Measurements from ENCODE around the gene SEMA5A. TPM values are rescaled to one million over a fixed set of nuclear protein-coding genes. Genes with fewer than 3 reads are reported as not detected.

The SEMA5A gene
- total and polyA plus RNA-seq, 2 of the 8 experiments (the other 6 are each of a cell fraction or from before 2014, with no cell fraction given) = 5.3 to 8.9 TPM

GRCh38 chr5:9042241-9042640 is 503.6 kb downstream of the SEMA5A start:
- H4K91ac ChIP-seq (replicated peaks; ENCODE audit: insufficient read length, low read length) = no peak overlapping the region
- no peak for FAIRE-seq
- no peak overlapping the region for H4K8ac ChIP-seq (ENCODE audit: extremely low read depth, insufficient read depth, low read length)
- H2AK5ac ChIP-seq (ENCODE audit: low read depth, low read length) = no peak overlapping the region
- H3K4me2 ChIP-seq (ENCODE audit: insufficient read depth in 1 of 2, low read depth in 2 of 2, low read length in 2 of 2) = no peak overlapping the region
- DNase-seq (ENCODE audit: low read depth in 1 of 2, low spot score in 2 of 2) = no peak
- H3K23me2 ChIP-seq (ENCODE audit: low read depth, low read length) = no peaks in the 10 kb centered on the region
- H2AFZ ChIP-seq (ENCODE audit: low read length) = no peak overlapping the region
- H3K18ac ChIP-seq (ENCODE audit: extremely low read depth, low read length) = no peak overlapping the region
- TF ChIP-seq HDAC2 (IDR thresholded peaks at IDR 0.05; ENCODE audit: borderline replicate concordance in 1 of 2, low read depth in 2 of 2, low read length in 2 of 2) (no peak), EZH2 (IDR thresholded peaks at IDR 0.05; ENCODE audit: low read depth, low read length, severe bottlenecking) (no peak), CBX8 (IDR thresholded peaks at IDR 0.05; ENCODE audit: borderline replicate concordance, low read depth, low read length) (no peak), RFX5 (IDR thresholded peaks at IDR 0.05; ENCODE audit: borderline replicate concordance, low read depth, low read length) (no peak), TAF7 (optimal IDR thresholded peaks at IDR 0.05; ENCODE audit: borderline replicate concordance, low read depth, low read length) (no peak), SUZ12 (IDR thresholded peaks at IDR 0.05; ENCODE audit: low read length) (no peak), POLR2AphosphoS5 (IDR thresholded peaks at IDR 0.05; ENCODE audit: low read depth, low read length) (no peak), RBBP5 (IDR thresholded peaks at IDR 0.05; ENCODE audit: borderline replicate concordance, low read depth, low read length) (no peak), PHF8 (conservative IDR thresholded peaks at IDR 0.05; ENCODE audit: low read depth, low read length) (no peak), SRF (IDR thresholded peaks at IDR 0.05; ENCODE audit: low read depth, low read length) (no peak)
- H3K4ac ChIP-seq (replicated peaks; ENCODE audit: insufficient read length, low read depth, low read length) = no peak overlapping the region
- no peak overlapping the region for H2BK20ac ChIP-seq (ENCODE audit: low read length)
- no peaks in the 10 kb centered on the region; a peak in 1 of 7 replicates for H3K27me3 ChIP-seq (replicated peaks in 1 of 4; ENCODE audit: control insufficient read depth in 3 of 4, extremely low read depth in 1 of 4, insufficient read depth in 3 of 4, low read length in 3 of 4)
- H3K79me1 ChIP-seq (ENCODE audit: low read depth, low read length) = no peaks in the 10 kb centered on the region
- no peak overlapping the region for H3K27ac ChIP-seq (ENCODE audit: low read depth, low read length)
- no peaks in the 10 kb centered on the region for H3K9me3 ChIP-seq (ENCODE audit: insufficient read depth in 2 of 2, low read depth in 1 of 2, low read length in 1 of 2)
- no peak overlapping the region for H2BK15ac ChIP-seq (ENCODE audit: low read length)
- H2BK12ac ChIP-seq (ENCODE audit: low read depth, low read length) = no peak overlapping the region
- no peak overlapping the region for H3K9ac ChIP-seq (replicated peaks in 1 of 4; ENCODE audit: extremely low read depth in 1 of 4, low read depth in 3 of 4, low read length in 3 of 4)
- H2BK5ac ChIP-seq (ENCODE audit: low read depth, low read length) = no peak overlapping the region
- no peaks in the 10 kb centered on the region for H3K79me2 ChIP-seq (ENCODE audit: control insufficient read depth in 1 of 2, insufficient read depth in 2 of 2, low read length in 2 of 2)
- no peak overlapping the region for H3K23ac ChIP-seq (ENCODE audit: insufficient read length)
- H3K4me3 ChIP-seq (ENCODE audit: extremely low read depth in 1 of 4, insufficient read depth in 2 of 4, low read depth in 3 of 4, low read length in 4 of 4) = no peak overlapping the region
- H3K14ac ChIP-seq (ENCODE audit: insufficient read length) = no peak overlapping the region
- peaks cover 0 to 7% (median 0%) of the 10 kb centered on the region in 4 experiments; a peak in 3 of 7 replicates for H3K4me1 ChIP-seq (replicated peaks in 1 of 4; ENCODE audit: control insufficient read depth in 3 of 4, insufficient read depth in 4 of 4, low read length in 3 of 4)
- no peaks in the 10 kb centered on the region for H4K20me1 ChIP-seq (replicated peaks in 1 of 2; ENCODE audit: control insufficient read depth in 1 of 2, insufficient read depth in 2 of 2, low read length in 2 of 2)
- no peak overlapping the region for H4K5ac ChIP-seq (ENCODE audit: insufficient read length, low read depth, low read length)
- CTCF ChIA-PET (ENCODE audit: partially characterized antibody) = no interaction called here
- H3K36me3 ChIP-seq (ENCODE audit: control insufficient read depth in 2 of 4, insufficient read depth in 4 of 4, low read length in 3 of 4) = no peaks in the 10 kb centered on the region
- H3K56ac ChIP-seq (replicated peaks; ENCODE audit: insufficient read length, low read depth, low read length) = no peak overlapping the region
- WGBS, 2 experiments (ENCODE audit: extremely low coverage in 1 of 2, insufficient coverage in 1 of 2, insufficient read length in 1 of 2, insufficient replicate concordance in 2 of 2, low coverage in 1 of 2, low lambda C conversion rate in 2 of 2, missing lambda C conversion rate in 1 of 2) = 82% methylated on average over 1 of the region's 1 CpG; no CpG with 5 or more reads in 1 of the 2 experiments
- POLR2A ChIA-PET (ENCODE audit: partially characterized antibody) = no interaction called here
- H2BK120ac ChIP-seq (replicated peaks; ENCODE audit: low read depth, low read length) = no peak overlapping the region

All from H1 (cell line).